Progenitor cell of endocrine pancreas (in vitro differentiated cells): ENCODE results near the gene ADAM12. TPM values are rescaled to one million over a fixed set of nuclear protein-coding genes. Genes with fewer than 3 reads are reported as not detected.

Experiments
- DNase-seq: peaks from one replicate; pipeline ENCODE4 v3.0.0; 2021; ENCODE audit warnings: low spot score; ENCODE audit not compliant: unreplicated experiment
- H3K27ac Mint-ChIP-seq: 2 replicates; pipeline ENCODE4 v1.8.0; 2021; ENCODE audit warnings: mild to moderate bottlenecking, moderate library complexity, mixed read lengths
- H3K27me3 Mint-ChIP-seq: 2 replicates; pipeline ENCODE4 v1.8.0; 2021; ENCODE audit warnings: mixed read lengths
- H3K36me3 Mint-ChIP-seq: 2 replicates; pipeline ENCODE4 v1.8.0; 2022; ENCODE audit warnings: mixed read lengths; ENCODE audit not compliant: insufficient read depth
- H3K4me1 Mint-ChIP-seq: 2 replicates; pipeline ENCODE4 v1.8.0; 2021; ENCODE audit warnings: low read depth, mixed read lengths
- H3K4me3 Mint-ChIP-seq: 2 replicates; pipeline ENCODE4 v1.8.0; 2021; ENCODE audit warnings: low read depth, mild to moderate bottlenecking, moderate library complexity, mixed read lengths
- H3K9me3 Mint-ChIP-seq: 2 replicates; pipeline ENCODE4 v1.8.0; 2021; ENCODE audit warnings: low read depth, mixed read lengths
- CTCF ChIP-seq: fragments of 200-600 bp; sonication (generic); IDR thresholded peaks from one replicate; pipeline ENCODE4 v1.5.0; 2021; ENCODE audit warnings: antibody characterized with exemption, mild to moderate bottlenecking; ENCODE audit not compliant: unreplicated experiment
- total RNA-seq: library from RNA; stranded (reverse); gene quantifications from 2 replicates; pipeline ENCODE4 v1.2.1, GENCODE V29; 2021

Gene ADAM12
- total RNA-seq, 1 donor from 2014 or later = 1.8 TPM

- peaks cover 2% of the 10 kb centered on the region for H3K4me1 Mint-ChIP-seq
- H3K4me3 Mint-ChIP-seq = no peak overlapping the region
- H3K27ac Mint-ChIP-seq = no peak overlapping the region
- H3K9me3 Mint-ChIP-seq = peaks cover 6% of the 10 kb centered on the region
- no peak for TF ChIP-seq CTCF
- H3K27me3 Mint-ChIP-seq = peaks cover 54% of the 10 kb centered on the region
- no peaks in the 10 kb centered on the region for H3K36me3 Mint-ChIP-seq
- no peak for DNase-seq
Measured at GRCh38 chr10:126153711-126154628, 234.3 kb downstream of the ADAM12 start.

- H3K27me3 Mint-ChIP-seq = peaks cover 5% of the 10 kb centered on the region
- no peak overlapping the region for H3K4me3 Mint-ChIP-seq
- no peak for TF ChIP-seq CTCF
- no peak for DNase-seq
- H3K4me1 Mint-ChIP-seq = no peaks in the 10 kb centered on the region
- no peak overlapping the region for H3K27ac Mint-ChIP-seq
- peaks cover 10% of the 10 kb centered on the region for H3K9me3 Mint-ChIP-seq
- H3K36me3 Mint-ChIP-seq = no peaks in the 10 kb centered on the region
Measured at GRCh38 chr10:126147866-126148587, 240.2 kb downstream of the ADAM12 start.

GRCh38 chr10:126146771-126147170 lies 241.5 kb downstream of the ADAM12 start:
- Mint-ChIP-seq H3K4me3 (no peak overlapping the region), H3K27ac (no peak overlapping the region), H3K36me3 (no peaks in the 10 kb centered on the region), H3K27me3 (peaks cover 4% of the 10 kb centered on the region), H3K9me3 (peaks cover 10% of the 10 kb centered on the region), H3K4me1 (no peaks in the 10 kb centered on the region)
- TF ChIP-seq CTCF = no peak
- no peak for DNase-seq

GRCh38 chr10:126143117-126143516 lies 245.2 kb downstream of the ADAM12 start:
- Mint-ChIP-seq H3K27me3 (no peaks in the 10 kb centered on the region), H3K4me3 (no peak overlapping the region), H3K27ac (no peak overlapping the region), H3K36me3 (no peaks in the 10 kb centered on the region), H3K9me3 (peaks cover 7% of the 10 kb centered on the region), H3K4me1 (peaks cover 5% of the 10 kb centered on the region)
- no peak for TF ChIP-seq CTCF
- DNase-seq = no peak

GRCh38 chr10:126140746-126141273 lies 247.5 kb downstream of the ADAM12 start:
- Mint-ChIP-seq H3K36me3 (no peaks in the 10 kb centered on the region), H3K27me3 (peaks cover 10% of the 10 kb centered on the region), H3K9me3 (peaks cover 7% of the 10 kb centered on the region), H3K4me1 (peaks cover 5% of the 10 kb centered on the region), H3K27ac (no peak overlapping the region), H3K4me3 (no peak overlapping the region)
- TF ChIP-seq CTCF = no peak
- DNase-seq = no peak
